ENCODE data around the gene GATA6. TPM values are rescaled to one million over a fixed set of nuclear protein-coding genes. Genes with fewer than 3 reads are reported as not detected.

The GATA6 gene
- total RNA-seq (2013; cell fraction: nucleolus; rRNA removed) = not detected in 2 replicates
- total RNA-seq (2014; rRNA removed) (not detected in 2 replicates), total RNA-seq (2014; rRNA removed; fragmentation: Illumina TruSeq; extraction: Trizol) (not detected in 2 replicates), total RNA-seq (2021) (0.05 TPM in 2 replicates), polyA plus RNA-seq (2011; rRNA removed) (not detected in 2 replicates), polyA plus RNA-seq (2014; fragmentation: Illumina TruSeq; extraction: Trizol) (not detected in 2 replicates), polyA plus RNA-seq (2014; fragmentation: Nextera tagmentation; extraction: Ambion mirVana) (not detected), polyA plus RNA-seq (2014; rRNA removed) (not detected in 2 replicates), polyA plus RNA-seq (2016; fragmentation: Nextera tagmentation; extraction: Ambion mirVana) (under 1 TPM in 1 of 2 experiments, not detected in 1; 0.04 TPM), polyA minus RNA-seq (2011; rRNA and poly(A)+ RNA removed) (not detected in 2 replicates), Bru-seq, nascent RNA (percentile 12 among the genes with signal in this experiment), BruChase-seq, experiment 1, labeled RNA remaining after a 6-hour chase (percentile 12 among the genes with signal in this experiment), BruChase-seq, experiment 2, labeled RNA remaining after a 2-hour chase (percentile 11 among the genes with signal in this experiment)
- not detected for polyA plus RNA-seq (2011; ENCODE audit: low read depth)
- not detected in 2 replicates for polyA plus RNA-seq (2011; cell fraction: cytosol; rRNA removed)
- not detected in 2 replicates for polyA plus RNA-seq (2011; cell fraction: nucleus; rRNA removed)
- polyA plus RNA-seq (2012) = 0.03 TPM in 1 of 2 replicates, not detected in the other
- not detected in 2 replicates for polyA minus RNA-seq (2011; cell fraction: cytosol; rRNA and poly(A)+ RNA removed)
- not detected in 2 replicates for polyA minus RNA-seq (2011; cell fraction: nucleus; rRNA and poly(A)+ RNA removed)
- long read RNA-seq, experiment 1 = 0 reads
- long read RNA-seq, experiment 2 = 0 reads

DNA sequence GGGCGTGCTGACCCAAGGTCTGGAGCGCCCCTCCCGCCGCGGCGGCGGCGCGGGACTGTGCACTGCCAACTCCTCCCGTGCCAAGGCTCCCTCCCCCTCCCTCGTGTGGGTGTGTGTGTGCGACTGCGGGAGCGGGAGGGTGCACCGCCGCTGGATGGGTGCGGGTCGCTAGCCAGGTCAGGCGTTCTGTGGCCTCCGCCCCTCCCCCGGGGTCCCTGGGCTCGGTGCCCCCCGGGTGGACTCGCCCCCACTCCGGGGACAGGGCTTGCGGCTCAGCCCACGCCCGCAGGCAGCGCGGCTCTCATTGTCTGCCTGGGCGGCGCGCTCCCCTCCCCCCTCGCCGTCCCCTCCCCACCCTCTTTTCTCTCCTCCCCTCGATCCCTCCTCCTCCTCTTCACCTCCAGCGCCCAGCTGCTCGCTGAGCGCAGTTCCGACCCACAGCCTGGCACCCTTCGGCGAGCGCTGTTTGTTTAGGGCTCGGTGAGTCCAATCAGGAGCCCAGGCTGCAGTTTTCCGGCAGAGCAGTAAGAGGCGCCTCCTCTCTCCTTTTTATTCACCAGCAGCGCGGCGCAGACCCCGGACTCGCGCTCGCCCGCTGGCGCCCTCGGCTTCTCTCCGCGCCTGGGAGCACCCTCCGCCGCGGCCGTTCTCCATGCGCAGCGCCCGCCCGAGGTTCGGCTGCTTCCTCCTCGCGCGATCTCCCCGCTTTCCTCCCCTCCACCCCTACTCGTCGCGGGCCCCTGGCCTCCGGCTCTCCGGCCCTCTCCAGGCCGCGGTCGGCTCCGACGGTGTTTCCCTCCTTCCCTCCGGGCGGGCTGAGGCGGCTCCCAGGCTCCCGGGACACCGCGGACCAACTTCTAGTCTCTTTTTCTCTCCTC is at the start of gene GATA6:
Gene GATA6, plus strand, starts transcription at position 579 of the 878 bp plus-strand sequence. CDS start 1,556 bp downstream, outside the sequence.
- ChIA-PET POLR2A (no interaction called here), RAD21 (ENCODE audit: unreplicated experiment) (no interaction called here), SMC1A (ENCODE audit: uncharacterized antibody, unreplicated experiment) (no interaction called here), CTCF (no interaction called here)
- Histone ChIP-seq H3K79me2 (ENCODE audit: control insufficient read depth, insufficient read depth, low read length) (no peaks in the 10 kb centered on the region), H3K27ac (ENCODE audit: control insufficient read depth, insufficient read depth) (no peak within 1 kb of the TSS), H3K4me3 (peak within 1 kb of the TSS; percentile 50; the same call in 1 of the 2 replicates), H3K9me3 (replicated peaks; ENCODE audit: control insufficient read depth, insufficient read depth, low read length) (no peaks in the 10 kb centered on the region; the same call in 2 of the 3 replicates), H4K20me1 (ENCODE audit: control insufficient read depth, insufficient read depth) (no peaks in the 10 kb centered on the region), H3K4me1 (ENCODE audit: control insufficient read depth, insufficient read depth, low read length) (no peaks in the 10 kb centered on the region), H3K36me3 (ENCODE audit: control insufficient read depth in 2 of 2, insufficient read depth in 2 of 2, low read length in 1 of 2) (no peaks in the 10 kb centered on the region), H3K9ac (ENCODE audit: control insufficient read depth, insufficient read depth, low read length) (no peak within 1 kb of the TSS), H3K27me3 (replicated peaks in 1 of 2; ENCODE audit: control insufficient read depth in 2 of 2, insufficient read depth in 2 of 2, low read length in 1 of 2) (peaks cover 13 to 23% of the 10 kb centered on the region in 2 experiments), H2AFZ (ENCODE audit: control insufficient read depth, low read depth, low read length) (no peak within 1 kb of the TSS), H3K4me2 (ENCODE audit: control insufficient read depth, insufficient read depth) (peak within 1 kb of the TSS; percentile 62)
- 8% methylated on average over 48 of the region's 87 CpGs for WGBS (ENCODE audit: insufficient coverage, insufficient replicate concordance, low lambda C conversion rate, missing lambda C conversion rate)
- DNase-seq (ENCODE audit: low read depth, low spot score) (no peak), FAIRE-seq (no peak), ATAC-seq (peak; percentile 51; the same call in 2 of the 3 replicates)
- TF ChIP-seq, protein P1, sequence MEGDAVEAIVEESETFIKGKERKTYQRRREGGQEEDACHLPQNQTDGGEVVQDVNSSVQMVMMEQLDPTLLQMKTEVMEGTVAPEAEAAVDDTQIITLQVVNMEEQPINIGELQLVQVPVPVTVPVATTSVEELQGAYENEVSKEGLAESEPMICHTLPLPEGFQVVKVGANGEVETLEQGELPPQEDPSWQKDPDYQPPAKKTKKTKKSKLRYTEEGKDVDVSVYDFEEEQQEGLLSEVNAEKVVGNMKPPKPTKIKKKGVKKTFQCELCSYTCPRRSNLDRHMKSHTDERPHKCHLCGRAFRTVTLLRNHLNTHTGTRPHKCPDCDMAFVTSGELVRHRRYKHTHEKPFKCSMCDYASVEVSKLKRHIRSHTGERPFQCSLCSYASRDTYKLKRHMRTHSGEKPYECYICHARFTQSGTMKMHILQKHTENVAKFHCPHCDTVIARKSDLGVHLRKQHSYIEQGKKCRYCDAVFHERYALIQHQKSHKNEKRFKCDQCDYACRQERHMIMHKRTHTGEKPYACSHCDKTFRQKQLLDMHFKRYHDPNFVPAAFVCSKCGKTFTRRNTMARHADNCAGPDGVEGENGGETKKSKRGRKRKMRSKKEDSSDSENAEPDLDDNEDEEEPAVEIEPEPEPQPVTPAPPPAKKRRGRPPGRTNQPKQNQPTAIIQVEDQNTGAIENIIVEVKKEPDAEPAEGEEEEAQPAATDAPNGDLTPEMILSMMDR (IDR thresholded peaks at IDR 0.05 in 2 of 3, conservative IDR thresholded peaks at IDR 0.05 in 1 of 3; ENCODE audit: control insufficient read depth in 2 of 3, extremely low read depth in 1 of 3, insufficient read depth in 1 of 3, low read depth in 3 of 3, low read length in 3 of 3) = peak in 2 of 3 experiments; percentile 12 to 17; a peak in 1 of 6 replicates
- TF ChIP-seq, protein P2, sequence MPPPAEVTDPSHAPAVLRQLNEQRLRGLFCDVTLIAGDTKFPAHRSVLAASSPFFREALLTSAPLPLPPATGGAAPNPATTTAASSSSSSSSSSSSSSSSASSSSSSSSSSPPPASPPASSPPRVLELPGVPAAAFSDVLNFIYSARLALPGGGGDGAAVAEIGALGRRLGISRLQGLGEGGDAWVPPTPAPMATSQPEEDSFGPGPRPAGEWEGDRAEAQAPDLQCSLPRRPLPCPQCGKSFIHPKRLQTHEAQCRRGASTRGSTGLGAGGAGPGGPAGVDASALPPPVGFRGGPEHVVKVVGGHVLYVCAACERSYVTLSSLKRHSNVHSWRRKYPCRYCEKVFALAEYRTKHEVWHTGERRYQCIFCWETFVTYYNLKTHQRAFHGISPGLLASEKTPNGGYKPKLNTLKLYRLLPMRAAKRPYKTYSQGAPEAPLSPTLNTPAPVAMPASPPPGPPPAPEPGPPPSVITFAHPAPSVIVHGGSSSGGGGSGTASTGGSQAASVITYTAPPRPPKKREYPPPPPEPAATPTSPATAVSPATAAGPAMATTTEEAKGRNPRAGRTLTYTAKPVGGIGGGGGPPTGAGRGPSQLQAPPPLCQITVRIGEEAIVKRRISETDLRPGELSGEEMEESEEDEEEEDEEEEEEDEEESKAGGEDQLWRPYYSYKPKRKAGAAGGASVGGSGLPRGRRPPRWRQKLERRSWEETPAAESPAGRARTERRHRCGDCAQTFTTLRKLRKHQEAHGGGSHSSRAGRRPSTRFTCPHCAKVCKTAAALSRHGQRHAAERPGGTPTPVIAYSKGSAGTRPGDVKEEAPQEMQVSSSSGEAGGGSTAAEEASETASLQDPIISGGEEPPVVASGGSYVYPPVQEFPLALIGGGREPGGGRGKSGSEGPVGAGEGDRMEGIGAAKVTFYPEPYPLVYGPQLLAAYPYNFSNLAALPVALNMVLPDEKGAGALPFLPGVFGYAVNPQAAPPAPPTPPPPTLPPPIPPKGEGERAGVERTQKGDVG (CRISPR knock-in tag; IDR thresholded peaks at IDR 0.05) = no peak
- no peak for TF ChIP-seq DPF2 (IDR thresholded peaks at IDR 0.05)
- TF ChIP-seq TCF12 (IDR thresholded peaks at IDR 0.05; ENCODE audit: low read depth, low read length) = no peak
- no peak for TF ChIP-seq ZBED1 (IDR thresholded peaks at IDR 0.05; ENCODE audit: borderline replicate concordance)
- no peak for TF ChIP-seq MYC (IDR thresholded peaks at IDR 0.05; ENCODE audit: insufficient read depth, insufficient read length, insufficient replicate concordance, low read length, severe bottlenecking)
- intact Hi-C loops (cut with micrococcal nuclease; ENCODE audit: unreplicated experiment) (no loop called here), in situ Hi-C loops (cut with MboI) (no loop called here)
- no TSS peak for BruUV-seq (replicated peaks)

Data from GM12878 (cell line).